Stimulated activated CD4-positive, alpha-beta T cell treated with anti-CD3 and anti-CD28 coated beads, Interleukin-4, amount 100 ng/mL, for 1 hour (primary cell): ENCODE results near the gene CIBAR2.
"Not testable (repeated sequence)": the region's sequence is repeated elsewhere in the genome, so short reads cannot be mapped to it uniquely, and the experiment has no call there.

Experiments used
- DNase-seq: peaks from one replicate; pipeline ENCODE4 v3.0.0-alpha.2; 2020

CIBAR2 gene

GRCh38 chr16:85127379-85127723, 15.1 kb upstream of the CIBAR2 start:
- DNase-seq: no peak

GRCh38 chr16:85126705-85127378, 14.6 kb upstream of the CIBAR2 start:
- DNase-seq: peak; percentile 49

GRCh38 chr16:85126394-85126704, 14.1 kb upstream of the CIBAR2 start:
- DNase-seq: no peak

GRCh38 chr16:85125570-85126393, 13.5 kb upstream of the CIBAR2 start:
- no peak for DNase-seq

GRCh38 chr16:85124636-85125346, 12.5 kb upstream of the CIBAR2 start:
- no peak for DNase-seq

GRCh38 chr16:85123891-85124635, 11.8 kb upstream of the CIBAR2 start:
- DNase-seq: no peak

- not testable (repeated sequence) for DNase-seq
Measured at GRCh38 chr16:85123441-85123840, 11.2 kb upstream of the CIBAR2 start.

- no peak for DNase-seq
Measured at GRCh38 chr16:85120006-85120340, 7.7 kb upstream of the CIBAR2 start.

- no peak for DNase-seq
Measured at GRCh38 chr16:85117418-85117817, 5.1 kb upstream of the CIBAR2 start.

GRCh38 chr16:85114909-85115567, 2.8 kb upstream of the CIBAR2 start:
- DNase-seq: peak; percentile 84

- no peak for DNase-seq
Measured at GRCh38 chr16:85113913-85114312, 1.6 kb upstream of the CIBAR2 start.

- no peak for DNase-seq
Measured at GRCh38 chr16:85113168-85113733, 979 bp upstream of the CIBAR2 start.

- no peak for DNase-seq
Measured at GRCh38 chr16:85111184-85111583, 1.1 kb downstream of the CIBAR2 start.

- DNase-seq: no peak
Measured at GRCh38 chr16:85110105-85110504, 2.2 kb downstream of the CIBAR2 start.

GRCh38 chr16:85107532-85107931, 4.7 kb downstream of the CIBAR2 start:
- no peak for DNase-seq

- no peak for DNase-seq
Measured at GRCh38 chr16:85107083-85107482, 5.2 kb downstream of the CIBAR2 start.

GRCh38 chr16:85105475-85105874, 6.8 kb downstream of the CIBAR2 start:
- no peak for DNase-seq

GRCh38 chr16:85104821-85105391, 7.4 kb downstream of the CIBAR2 start:
- DNase-seq: no peak

- no peak for DNase-seq
Measured at GRCh38 chr16:85104147-85104546, 8.1 kb downstream of the CIBAR2 start.

GRCh38 chr16:85103114-85104079, 8.9 kb downstream of the CIBAR2 start:
- DNase-seq: no peak
